Fibroblast of lung (primary cell): ENCODE results near the gene TNS3. TPM values are rescaled to one million over a fixed set of nuclear protein-coding genes. Genes with fewer than 3 reads are reported as not detected.

Source experiments
- DNase-seq, 2 donors: peaks; one replicate each; pipeline versions ENCODE4 v3.0.0 to v3.0.0-alpha.2; 2010; ENCODE audit warnings: low read depth in 2 of 2
- H2AFZ ChIP-seq: 2 replicates; pipeline ENCODE4 v1.5.1; 2012; ENCODE audit warnings: low read length, control low read depth, inconsistent platforms
- H3K27ac ChIP-seq: 2 replicates; pipeline ENCODE4 v1.5.1; 2011; ENCODE audit warnings: low read length, control low read depth; ENCODE audit not compliant: insufficient read depth
- H3K27me3 ChIP-seq: 2 replicates; pipeline ENCODE4 v1.5.1; 2011; ENCODE audit warnings: mild to moderate bottlenecking, low read length; ENCODE audit not compliant: control insufficient read depth, insufficient read depth
- H3K36me3 ChIP-seq: 2 replicates; pipeline ENCODE4 v1.5.1; 2011; ENCODE audit warnings: low read length; ENCODE audit not compliant: control insufficient read depth, insufficient read depth
- H3K4me1 ChIP-seq: 2 replicates; pipeline ENCODE4 v1.5.1; 2011; ENCODE audit warnings: low read length; ENCODE audit not compliant: control insufficient read depth, insufficient read depth; ENCODE audit errors: extremely low read depth
- H3K4me2 ChIP-seq: 2 replicates; pipeline ENCODE4 v1.5.1; 2011; ENCODE audit warnings: low read length, control low read depth; ENCODE audit not compliant: insufficient read depth; ENCODE audit errors: extremely low read depth
- H3K4me3 ChIP-seq, 4 experiments: fragments of 200-600 bp in 1 of 4; sonication (generic) in 1 of 4; replicated peaks in 1 of 4; 2 replicates each; pipeline ENCODE4 v1.5.1; 2011 to 2016; ENCODE audit warnings: low read length in 4 of 4, low read depth in 3 of 4, mild to moderate bottlenecking in 3 of 4, control low read depth in 2 of 4, inconsistent platforms in 1 of 4, mixed read lengths in 1 of 4; ENCODE audit not compliant: insufficient read depth in 1 of 4; ENCODE audit errors: control extremely low read depth in 1 of 4
- H3K79me2 ChIP-seq: 2 replicates; pipeline ENCODE4 v1.5.1; 2012; ENCODE audit warnings: mild to moderate bottlenecking, low read length, inconsistent platforms; ENCODE audit not compliant: control insufficient read depth, insufficient read depth
- H3K9ac ChIP-seq: 2 replicates; pipeline ENCODE4 v1.5.1; 2011; ENCODE audit warnings: mild to moderate bottlenecking, low read length, control low read depth; ENCODE audit not compliant: insufficient read depth
- H3K9me3 ChIP-seq: 2 replicates; pipeline ENCODE4 v1.5.1; 2012; ENCODE audit warnings: low read depth, low read length; ENCODE audit not compliant: control insufficient read depth, insufficient read depth
- H4K20me1 ChIP-seq: 2 replicates; pipeline ENCODE4 v1.5.1; 2011; ENCODE audit warnings: low read length; ENCODE audit not compliant: control insufficient read depth, insufficient read depth; ENCODE audit errors: extremely low read depth
- CTCF ChIP-seq, 2 donors: IDR thresholded peaks in 1 of 2; conservative IDR thresholded peaks in 1 of 2; 1 replicate in 1 of 2; 2 replicates in 1 of 2; pipeline ENCODE4 v1.5.1; 2011 to 2012; ENCODE audit warnings: low read length in 2 of 2, control low read depth in 1 of 2, inconsistent platforms in 1 of 2, low read depth in 1 of 2, mild to moderate bottlenecking in 1 of 2
- EZH2 ChIP-seq: IDR thresholded peaks from 2 replicates; pipeline ENCODE4 v1.5.1; 2012; ENCODE audit warnings: low read length, control low read depth, mild to moderate bottlenecking; ENCODE audit errors: missing control alignments
- polyA plus RNA-seq, 2 donors: library from polyadenylated mRNA; depleted of rRNA in 1 of 2; stranded (reverse) in 1 of 2; unstranded in 1 of 2; fragments of >200 nt; gene quantifications; 2 replicates each; pipeline ENCODE4 v1.2.1, GENCODE V29; 2011 to 2012; ENCODE audit warnings: missing spikeins in 1 of 2
- total RNA-seq: library from RNA; depleted of rRNA; stranded (reverse); fragments of >200 nt; gene quantifications from 2 replicates; pipeline ENCODE4 v1.2.1, GENCODE V29; 2014

The TNS3 gene
- total and polyA plus RNA-seq, 2 donors (not counting 1 experiment from before 2014, with no cell fraction given) = 74.4 to 88.8 TPM

GRCh38 chr7:47358357-47358756, 223.6 kb downstream of the TNS3 start:
- Histone ChIP-seq H4K20me1 (no peaks in the 10 kb centered on the region), H3K9ac (no peak overlapping the region), H3K4me3 (no peak overlapping the region), H3K27ac (no peak overlapping the region), H3K9me3 (no peaks in the 10 kb centered on the region), H3K27me3 (no peaks in the 10 kb centered on the region), H3K79me2 (peaks cover 9% of the 10 kb centered on the region), H2AFZ (no peak overlapping the region), H3K36me3 (peaks cover 2% of the 10 kb centered on the region), H3K4me2 (no peak overlapping the region), H3K4me1 (peaks cover 2% of the 10 kb centered on the region)
- TF ChIP-seq EZH2 (no peak), CTCF (conservative IDR thresholded peaks at IDR 0.05 in 1 of 2, IDR thresholded peaks at IDR 0.05 in 1 of 2; ENCODE audit: low read depth in 1 of 2, low read length in 2 of 2) (no peak)
- DNase-seq = no peak

GRCh38 chr7:47357863-47358262, 224.0 kb downstream of the TNS3 start:
- Histone ChIP-seq H3K4me2 (no peak overlapping the region), H4K20me1 (no peaks in the 10 kb centered on the region), H3K79me2 (peaks cover 4% of the 10 kb centered on the region), H3K27ac (no peak overlapping the region), H3K36me3 (peaks cover 2% of the 10 kb centered on the region), H3K27me3 (no peaks in the 10 kb centered on the region), H2AFZ (no peak overlapping the region), H3K4me1 (peaks cover 2% of the 10 kb centered on the region), H3K4me3 (no peak overlapping the region), H3K9me3 (no peaks in the 10 kb centered on the region), H3K9ac (no peak overlapping the region)
- TF ChIP-seq CTCF (conservative IDR thresholded peaks at IDR 0.05 in 1 of 2, IDR thresholded peaks at IDR 0.05 in 1 of 2; ENCODE audit: low read depth in 1 of 2, low read length in 2 of 2) = no peak
- TF ChIP-seq EZH2 = no peak
- DNase-seq = no peak

GRCh38 chr7:47357361-47357760, 224.6 kb downstream of the TNS3 start:
- Histone ChIP-seq H3K4me1 (peaks cover 2% of the 10 kb centered on the region), H3K27me3 (no peaks in the 10 kb centered on the region), H3K9ac (no peak overlapping the region), H3K27ac (no peak overlapping the region), H3K36me3 (peaks cover 2% of the 10 kb centered on the region), H4K20me1 (no peaks in the 10 kb centered on the region), H2AFZ (no peak overlapping the region), H3K4me3 (no peak overlapping the region), H3K79me2 (no peaks in the 10 kb centered on the region), H3K4me2 (no peak overlapping the region), H3K9me3 (no peaks in the 10 kb centered on the region)
- DNase-seq = no peak
- no peak for TF ChIP-seq CTCF (conservative IDR thresholded peaks at IDR 0.05 in 1 of 2, IDR thresholded peaks at IDR 0.05 in 1 of 2; ENCODE audit: low read depth in 1 of 2, low read length in 2 of 2)
- no peak for TF ChIP-seq EZH2
